ENCODE results near the gene SASH1.

DNA sequence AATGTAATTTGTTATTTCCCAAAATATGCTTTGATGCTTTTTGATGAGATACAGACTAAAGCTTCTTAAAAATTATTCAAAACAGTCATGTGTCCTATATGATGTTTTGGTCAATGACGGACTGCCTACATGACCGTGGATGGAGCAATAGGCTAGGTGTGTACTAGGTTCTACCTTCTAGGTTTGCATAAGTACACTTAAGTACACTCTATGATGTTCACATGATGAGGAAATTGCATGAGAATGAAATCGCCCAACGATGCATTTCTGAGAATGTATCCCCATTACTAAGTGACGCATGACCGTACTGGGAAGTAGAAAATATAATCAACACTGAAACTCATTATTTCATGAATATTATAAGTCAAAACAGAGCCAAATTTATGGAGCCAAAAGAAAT, 252.9 kb downstream of the SASH1 start:
- TF ChIP-seq EZH2 (IDR thresholded peaks at IDR 0.05; ENCODE audit: insufficient read depth, poor library complexity, severe bottlenecking) = no peak
- no peak for TF ChIP-seq EZH2phosphoT487 (IDR thresholded peaks at IDR 0.05; ENCODE audit: insufficient read depth, low read depth)

Measured in GM23248 (cell line).